Smooth muscle cell of the brain vasculature (primary cell): ENCODE data around the gene PALB2.
A peak's percentile ranks its signal among the peaks of the same experiment; 100 is the strongest.

Experiments used
- DNase-seq: peaks from one replicate; pipeline ENCODE4 v3.0.0-alpha.2; 2012; ENCODE audit warnings: low read depth, low spot score

Gene PALB2

GRCh38 chr16:23640931-23641765, at the start of gene PALB2, which contains the start of gene DCTN5:
PALB2 (minus strand) TSS chr16:23641310; CDS start chr16:23641157, 153 bp downstream.
DCTN5 (plus strand) TSS chr16:23641466; CDS start chr16:23641543, 77 bp downstream.
- DNase-seq, result peak; percentile 74

- DNase-seq, result no peak
These were observed 48.5 kb upstream of the PALB2 start for GRCh38 chr16:23689442-23690187.

- DNase-seq, result no peak
These were observed 46.1 kb upstream of the PALB2 start for GRCh38 chr16:23687034-23687808.

DNA sequence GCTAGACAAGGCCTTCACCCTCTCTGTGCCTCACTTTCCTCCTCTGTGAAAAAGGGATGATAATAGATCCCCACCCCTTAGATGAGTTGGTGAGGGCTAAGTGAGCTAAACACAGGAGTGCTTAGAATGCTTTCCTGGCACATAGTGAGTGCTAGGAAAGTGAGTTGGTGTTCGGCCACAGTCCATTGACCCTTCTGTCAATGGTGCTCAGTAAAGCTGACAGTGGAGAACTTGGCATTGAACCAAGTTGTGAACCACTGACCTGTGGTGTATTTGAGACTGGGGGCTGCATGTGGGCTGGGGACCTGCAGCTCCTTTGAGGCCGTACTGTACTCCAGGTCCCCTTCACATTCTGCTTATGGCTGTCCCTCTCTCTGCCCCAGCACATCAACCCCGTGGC, 42.4 kb upstream of the PALB2 start:
- no peak for DNase-seq

- DNase-seq, result no peak
These were observed 41.1 kb upstream of the PALB2 start for GRCh38 chr16:23682181-23682580.

GRCh38 chr16:23679986-23680336, 38.9 kb upstream of the PALB2 start:
- DNase-seq, result no peak

DNA sequence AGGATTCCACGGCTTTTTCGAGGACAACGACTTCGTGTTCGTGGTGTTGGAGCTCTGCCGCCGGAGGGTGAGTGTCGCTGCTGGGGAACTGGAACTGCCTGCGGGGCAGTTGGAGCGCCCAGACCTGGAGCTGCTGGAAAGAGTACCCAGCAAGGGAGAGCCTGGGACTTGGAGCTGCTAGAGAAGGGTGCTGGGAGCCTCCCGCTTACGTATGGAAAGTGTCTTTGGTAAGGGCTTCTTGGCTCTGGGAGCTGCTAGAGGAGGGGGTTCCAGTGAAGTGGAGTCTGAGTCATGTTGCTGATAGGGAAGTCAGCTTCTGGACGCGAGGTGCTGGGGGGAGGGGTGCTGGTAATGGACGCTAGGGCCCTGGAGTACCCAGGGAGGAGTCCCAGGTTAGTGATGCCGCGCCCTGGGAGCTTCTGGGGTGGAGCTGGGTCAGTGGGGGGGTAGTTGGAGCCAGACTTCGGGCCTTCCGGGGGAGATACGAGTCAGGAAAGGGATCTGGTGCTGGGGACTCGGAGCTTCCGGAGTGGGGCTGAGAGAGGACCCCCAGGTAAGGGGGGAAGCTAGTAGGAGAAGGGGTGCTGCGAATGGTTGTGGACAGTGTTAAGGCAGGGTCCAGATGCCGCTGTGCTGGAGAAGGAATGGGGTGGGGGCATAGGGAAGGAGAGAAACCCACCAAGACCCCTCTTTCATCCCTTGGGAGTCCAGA, 38.3 kb upstream of the PALB2 start:
- no peak for DNase-seq

- DNase-seq, result peak; percentile 59
These were observed 37.5 kb upstream of the PALB2 start, which contains the start of gene PLK1 for GRCh38 chr16:23678430-23679273. PLK1 (plus strand) TSS chr16:23678889; CDS start chr16:23678933, 44 bp downstream.

DNA sequence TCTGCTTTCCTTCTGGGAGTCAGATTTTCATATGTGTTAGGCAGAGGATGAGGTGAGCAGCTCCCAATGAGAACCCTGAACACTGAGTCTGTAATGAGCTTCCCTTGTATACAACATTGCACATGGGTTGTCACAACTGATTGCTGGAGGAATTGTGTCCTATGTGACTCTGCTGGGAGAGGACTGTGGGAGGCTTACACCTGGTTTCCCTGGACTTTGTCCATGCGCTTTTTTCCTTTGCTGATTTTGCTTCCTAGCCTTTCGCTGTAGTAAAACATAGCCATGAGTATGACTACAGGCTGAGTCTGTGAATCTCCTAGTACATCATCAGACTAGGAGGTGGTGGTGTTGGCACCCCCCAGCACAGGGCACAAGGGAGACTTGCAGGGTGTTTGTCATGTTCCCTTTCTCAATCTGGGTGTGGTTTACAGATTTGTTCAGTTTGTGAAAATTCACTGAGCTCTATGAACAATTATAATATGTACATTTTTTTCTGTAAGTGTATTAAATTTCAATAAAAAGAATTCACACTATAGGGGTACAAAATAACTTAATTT, 35.9 kb upstream of the PALB2 start:
- DNase-seq, result no peak

DNA sequence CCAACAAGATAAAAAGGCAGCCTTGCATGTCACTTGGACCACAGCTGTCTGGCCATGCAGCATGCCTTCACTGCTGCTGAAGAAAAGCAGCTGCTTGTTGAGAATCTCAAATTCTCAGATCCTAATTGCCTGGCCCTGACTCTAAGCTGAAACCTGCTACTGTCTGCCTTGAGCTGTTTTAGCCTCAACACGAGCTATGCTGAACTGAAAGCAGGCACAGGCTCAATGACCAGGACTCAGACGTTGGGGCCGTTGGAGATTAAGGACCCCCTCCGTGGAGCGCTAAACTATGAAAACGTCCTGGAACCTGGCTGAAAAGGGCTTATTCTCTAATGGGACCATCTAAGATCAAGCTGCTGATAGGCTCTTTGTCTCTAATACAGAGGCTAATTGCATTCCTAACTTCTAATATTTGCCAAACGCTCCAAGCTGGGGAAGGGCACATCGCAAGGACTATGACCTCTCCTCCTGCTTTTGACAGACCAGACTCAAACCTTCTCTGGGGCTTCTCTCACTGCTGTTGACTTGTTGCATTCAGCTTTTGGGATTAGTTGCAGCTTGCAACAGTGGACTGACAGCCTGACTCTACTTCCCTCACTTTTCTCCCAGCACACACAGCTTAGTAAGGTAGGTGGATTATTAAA, 33.0 kb upstream of the PALB2 start:
- no peak for DNase-seq

DNA sequence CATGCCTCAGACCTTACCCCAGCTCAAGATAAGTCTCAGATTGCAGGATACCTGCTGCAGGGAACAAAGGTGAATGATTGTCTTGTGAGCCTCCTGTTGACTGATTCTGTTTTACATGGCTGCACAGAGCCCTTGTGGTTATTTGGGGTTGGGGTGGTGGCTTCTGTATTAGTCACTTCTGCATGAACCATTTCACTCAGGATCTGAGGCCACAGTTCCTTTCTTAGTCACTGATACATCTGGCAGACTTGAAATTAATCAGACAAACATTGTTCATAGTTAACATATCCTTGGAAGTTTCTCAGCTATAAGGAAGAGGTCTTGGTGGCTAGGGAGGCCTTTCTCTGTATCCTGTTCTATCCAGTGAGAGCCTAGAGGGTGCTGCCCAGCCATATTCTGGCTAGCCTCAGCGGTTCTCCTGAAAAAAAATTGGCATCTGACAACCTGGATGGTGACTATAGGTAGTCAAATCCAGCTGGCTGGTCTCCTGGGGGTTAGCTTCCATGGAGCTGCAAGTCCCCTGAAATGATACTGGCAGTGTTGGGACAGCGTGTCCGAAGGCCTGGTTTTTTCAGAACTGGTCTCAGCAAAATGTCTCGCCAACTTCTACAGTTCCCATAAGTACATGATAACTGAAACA, 29.1 kb upstream of the PALB2 start:
- DNase-seq, result no peak

GRCh38 chr16:23668873-23669272, 27.8 kb upstream of the PALB2 start:
- DNase-seq, result no peak

GRCh38 chr16:23668225-23668624, 27.1 kb upstream of the PALB2 start:
- no peak for DNase-seq

DNA sequence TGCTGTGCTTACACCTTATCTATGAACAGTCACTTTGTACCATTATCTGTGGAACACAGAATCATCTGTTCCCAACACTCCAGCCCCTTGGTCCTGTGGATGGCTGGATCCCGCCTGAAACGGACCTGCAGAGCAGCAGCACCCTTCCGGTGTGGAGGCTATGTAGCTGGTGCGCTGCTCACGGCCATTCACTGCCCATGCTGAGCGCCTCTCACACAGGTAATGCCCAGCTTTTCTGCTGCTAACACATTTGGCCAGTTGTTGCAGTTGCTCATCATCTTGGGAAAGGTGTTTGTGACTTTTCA, 26.2 kb upstream of the PALB2 start:
- no peak for DNase-seq

- no peak for DNase-seq
These were observed 25.7 kb upstream of the PALB2 start for GRCh38 chr16:23666571-23667354.

DNA sequence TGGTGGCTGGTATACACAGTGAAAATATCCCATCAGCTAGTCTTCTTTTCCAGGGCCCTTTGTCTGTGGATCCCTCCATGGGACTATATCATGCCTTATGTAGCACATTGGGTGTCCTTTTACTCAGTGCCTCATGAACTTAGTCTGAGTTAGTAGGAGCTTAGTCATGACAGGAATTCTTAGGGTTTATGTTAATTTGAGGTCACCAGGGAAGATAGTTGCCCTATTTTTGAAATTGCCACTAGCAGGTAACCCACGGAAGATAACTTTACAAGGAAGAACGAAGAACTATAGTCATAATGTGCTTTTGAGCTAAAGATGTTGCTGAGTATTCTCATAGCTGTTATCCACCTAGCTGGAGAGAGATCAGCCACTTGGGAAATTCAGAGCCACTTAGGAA, 22.8 kb upstream of the PALB2 start:
- no peak for DNase-seq

DNA sequence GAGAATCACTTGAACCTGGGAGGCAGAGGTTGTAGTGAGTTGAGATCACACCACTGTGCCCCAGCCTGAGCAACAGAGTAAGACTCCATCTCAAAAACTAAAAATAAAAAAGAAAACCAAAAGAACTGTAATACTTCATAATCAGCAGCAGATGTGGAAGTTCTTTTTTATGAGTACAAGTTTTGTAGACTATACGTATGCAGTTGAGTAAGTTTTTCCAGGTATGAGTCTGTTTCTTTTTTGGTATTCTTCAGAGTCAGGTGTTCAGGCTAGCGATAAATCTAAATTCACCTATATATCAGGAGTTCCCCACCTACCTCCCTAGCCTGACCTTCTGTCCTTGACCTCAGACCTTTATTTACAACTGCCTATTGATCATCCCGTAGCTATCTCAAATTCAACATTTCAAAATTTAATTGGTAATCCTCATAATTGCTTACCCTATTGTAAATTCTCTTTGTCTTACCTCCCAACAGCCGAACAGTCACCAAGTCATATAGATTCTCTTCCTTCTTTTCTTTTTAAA, 10.9 kb upstream of the PALB2 start:
- DNase-seq, result no peak

DNA sequence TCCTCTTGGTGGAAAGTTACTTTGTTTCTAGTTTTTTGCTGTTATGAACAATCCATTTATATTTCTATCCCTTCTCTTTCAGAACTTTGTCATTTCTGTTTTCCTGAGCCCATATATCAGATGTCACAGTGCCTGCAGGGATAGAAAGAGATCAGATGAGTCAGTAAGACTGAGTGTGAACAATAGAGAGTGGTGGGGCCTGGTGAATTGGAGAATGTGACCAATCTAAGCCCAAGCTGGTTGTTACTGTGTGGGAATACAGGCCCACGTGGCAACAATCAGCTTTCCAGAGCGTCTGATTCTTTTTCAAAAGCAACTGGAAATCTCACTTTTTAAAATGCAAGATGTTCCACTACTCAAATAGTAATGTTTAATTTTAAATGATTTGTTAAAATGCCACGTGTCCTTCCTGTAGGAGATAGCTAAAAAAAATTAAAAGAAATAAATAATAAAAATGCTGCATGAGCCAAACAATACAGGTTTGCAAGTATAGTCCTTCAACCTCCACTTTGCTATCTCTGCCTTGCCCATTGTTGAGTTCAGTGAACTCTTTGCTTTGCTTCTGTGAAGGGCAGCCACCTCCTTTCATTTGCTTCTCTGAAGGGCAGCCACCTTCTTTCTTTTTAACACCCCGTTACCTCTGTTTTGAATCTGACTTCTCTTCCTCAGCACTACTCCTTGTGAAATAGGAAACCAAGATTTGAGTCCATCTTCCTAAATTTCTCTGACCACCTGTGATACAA, 9.7 kb upstream of the PALB2 start:
- no peak for DNase-seq
